ENCODE measurements around the gene MNAT1. TPM values are rescaled to one million over a fixed set of nuclear protein-coding genes. Genes with fewer than 3 reads are reported as not detected.

MNAT1 gene
- total RNA-seq, 2 donors from 2014 or later, result 20.2 to 29.7 TPM

DNA sequence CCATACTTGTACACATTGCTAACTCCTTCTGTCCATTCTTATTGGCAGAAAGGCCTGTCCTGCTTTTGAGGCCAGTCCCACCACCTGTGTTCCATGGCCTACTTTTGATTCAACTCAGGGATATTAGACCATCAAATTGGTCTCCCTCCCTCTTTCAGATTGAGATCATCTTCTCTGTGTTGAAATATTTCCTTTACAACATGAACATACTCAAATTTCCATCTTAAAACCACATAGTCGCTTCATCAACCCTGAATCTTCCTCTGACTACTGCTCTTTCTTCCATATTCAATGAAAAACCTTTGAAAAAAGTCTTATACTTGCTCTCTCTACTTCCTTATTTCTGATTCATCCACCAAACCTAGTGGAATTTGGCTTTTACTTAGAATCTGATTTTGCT is 211.4 kb downstream of the MNAT1 start:
- TF ChIP-seq, protein P1, sequence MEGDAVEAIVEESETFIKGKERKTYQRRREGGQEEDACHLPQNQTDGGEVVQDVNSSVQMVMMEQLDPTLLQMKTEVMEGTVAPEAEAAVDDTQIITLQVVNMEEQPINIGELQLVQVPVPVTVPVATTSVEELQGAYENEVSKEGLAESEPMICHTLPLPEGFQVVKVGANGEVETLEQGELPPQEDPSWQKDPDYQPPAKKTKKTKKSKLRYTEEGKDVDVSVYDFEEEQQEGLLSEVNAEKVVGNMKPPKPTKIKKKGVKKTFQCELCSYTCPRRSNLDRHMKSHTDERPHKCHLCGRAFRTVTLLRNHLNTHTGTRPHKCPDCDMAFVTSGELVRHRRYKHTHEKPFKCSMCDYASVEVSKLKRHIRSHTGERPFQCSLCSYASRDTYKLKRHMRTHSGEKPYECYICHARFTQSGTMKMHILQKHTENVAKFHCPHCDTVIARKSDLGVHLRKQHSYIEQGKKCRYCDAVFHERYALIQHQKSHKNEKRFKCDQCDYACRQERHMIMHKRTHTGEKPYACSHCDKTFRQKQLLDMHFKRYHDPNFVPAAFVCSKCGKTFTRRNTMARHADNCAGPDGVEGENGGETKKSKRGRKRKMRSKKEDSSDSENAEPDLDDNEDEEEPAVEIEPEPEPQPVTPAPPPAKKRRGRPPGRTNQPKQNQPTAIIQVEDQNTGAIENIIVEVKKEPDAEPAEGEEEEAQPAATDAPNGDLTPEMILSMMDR (IDR thresholded peaks at IDR 0.05), result no peak
- H3K9me3 ChIP-seq, result no peaks in the 10 kb centered on the region
- H3K36me3 ChIP-seq, result no peaks in the 10 kb centered on the region
- DNase-seq (ENCODE audit: low spot score), result no peak
- peaks cover 0 to 19% of the 10 kb centered on the region in 2 donors for H3K4me1 ChIP-seq
- no peak overlapping the region for H3K4me3 ChIP-seq
- no peak overlapping the region for H3K27ac ChIP-seq
- no peaks in the 10 kb centered on the region for H3K27me3 ChIP-seq

DNA sequence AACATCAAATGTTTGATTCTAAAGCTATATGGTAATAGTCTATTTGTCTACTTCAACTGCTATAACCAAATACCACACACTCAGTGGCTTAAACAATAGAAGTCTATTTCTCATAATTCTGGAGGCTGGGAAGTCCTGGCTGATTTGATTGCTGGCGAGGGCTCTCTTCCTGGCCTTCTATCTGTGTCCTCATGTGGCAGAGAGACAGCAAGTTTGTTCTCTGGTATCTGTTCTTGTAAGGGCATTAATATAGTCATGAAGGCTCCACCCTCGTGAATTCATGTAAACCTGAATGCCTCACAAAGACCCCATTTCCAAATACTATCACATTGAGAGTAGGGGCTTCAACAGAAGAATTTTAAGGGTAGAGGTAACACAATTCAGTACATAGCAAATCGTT is 212.2 kb downstream of the MNAT1 start:
- Histone ChIP-seq H3K9me3 (no peaks in the 10 kb centered on the region), H3K4me3 (no peak overlapping the region), H3K27ac (no peak overlapping the region), H3K36me3 (no peaks in the 10 kb centered on the region), H3K27me3 (no peaks in the 10 kb centered on the region), H3K4me1 (peaks cover 0 to 19% of the 10 kb centered on the region in 2 donors)
- DNase-seq (ENCODE audit: low spot score), result no peak
- TF ChIP-seq, protein P1 (IDR thresholded peaks at IDR 0.05), result no peak

DNA sequence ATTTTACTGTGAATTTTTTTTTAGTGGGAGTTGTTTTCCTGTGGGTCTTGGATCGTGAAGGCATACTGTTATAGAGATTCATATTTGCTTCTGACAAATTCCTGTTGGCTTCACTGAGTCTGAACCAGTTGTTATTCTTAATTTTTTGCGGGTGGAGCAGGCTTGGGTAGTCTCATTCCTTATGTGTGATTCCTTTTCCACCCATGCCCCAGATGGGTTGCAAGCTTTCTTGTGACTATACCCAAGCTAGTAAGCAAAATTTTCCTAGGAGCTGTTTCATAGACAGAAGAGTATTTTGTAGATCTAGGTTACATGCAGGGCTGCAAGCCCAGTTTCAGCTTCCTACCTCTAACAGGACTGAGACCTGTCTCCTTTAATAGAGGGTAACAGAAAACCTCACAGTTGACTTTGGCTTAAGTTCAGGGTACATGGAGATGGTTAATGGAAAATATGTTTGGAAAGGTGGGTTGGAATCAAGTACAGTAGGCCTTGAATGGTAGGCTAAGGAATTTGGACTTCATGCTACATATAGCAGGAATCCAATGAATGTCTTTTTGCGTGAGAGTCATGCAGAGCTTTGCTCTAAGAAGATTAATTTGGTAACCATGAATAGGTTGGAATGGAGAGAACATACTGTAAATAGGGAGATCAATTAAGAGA is 217.3 kb downstream of the MNAT1 start:
- TF ChIP-seq, protein P1 (IDR thresholded peaks at IDR 0.05), result no peak
- peak overlapping the region in 1 of 2 donors; percentile 7 for H3K27ac ChIP-seq
- DNase-seq (ENCODE audit: low spot score), result no peak
- no peaks in the 10 kb centered on the region for H3K36me3 ChIP-seq
- H3K27me3 ChIP-seq, result no peaks in the 10 kb centered on the region
- peaks cover 0 to 7% of the 10 kb centered on the region in 2 donors for H3K4me1 ChIP-seq
- no peak overlapping the region for H3K4me3 ChIP-seq
- peaks cover 0 to 19% of the 10 kb centered on the region in 2 donors for H3K9me3 ChIP-seq

DNA sequence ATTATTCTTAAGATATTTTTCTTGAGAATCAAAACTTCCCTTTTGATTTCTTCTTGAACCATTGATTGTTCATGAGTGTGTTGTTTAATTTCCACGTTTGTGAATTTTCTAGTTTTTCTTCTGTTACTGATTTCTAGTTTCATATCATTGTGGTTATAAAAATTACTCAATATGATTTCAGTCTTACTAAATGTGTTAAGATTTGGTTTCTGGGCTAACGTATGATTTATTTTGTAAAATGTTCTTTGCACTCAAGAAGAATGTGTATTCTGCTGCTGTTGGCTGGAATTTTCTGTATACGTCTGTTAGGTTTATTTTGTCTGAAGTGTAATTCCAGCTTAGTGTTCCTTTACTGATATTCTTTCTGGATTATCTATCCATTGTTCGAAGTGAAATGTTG is 221.6 kb downstream of the MNAT1 start:
- Histone ChIP-seq H3K9me3 (peaks cover 5 to 39% of the 10 kb centered on the region in 2 donors), H3K4me1 (no peaks in the 10 kb centered on the region), H3K36me3 (no peaks in the 10 kb centered on the region), H3K27me3 (no peaks in the 10 kb centered on the region), H3K27ac (no peak overlapping the region), H3K4me3 (no peak overlapping the region)
- no peak for DNase-seq (ENCODE audit: low spot score)
- TF ChIP-seq, protein P1 (IDR thresholded peaks at IDR 0.05), result no peak

DNA sequence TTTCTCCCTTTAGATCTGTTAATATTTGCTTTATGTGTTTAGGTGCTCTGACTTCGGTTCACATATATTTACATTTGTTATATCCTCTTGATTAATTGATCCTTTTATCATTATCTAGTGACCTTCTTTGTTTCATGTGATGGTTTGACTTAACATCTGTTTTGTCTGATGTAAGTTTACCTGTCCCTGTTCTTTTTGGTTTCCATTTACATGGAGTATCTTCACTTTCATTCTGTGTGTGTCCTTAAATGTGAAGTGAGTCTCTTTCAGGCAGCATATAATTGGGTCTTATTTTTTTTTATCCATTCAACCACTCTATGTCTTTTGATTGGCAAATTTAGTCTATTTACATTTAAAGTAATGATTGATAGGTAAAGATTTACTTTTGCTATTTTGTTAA is 222.1 kb downstream of the MNAT1 start:
- no peaks in the 10 kb centered on the region for H3K27me3 ChIP-seq
- no peaks in the 10 kb centered on the region for H3K36me3 ChIP-seq
- H3K4me3 ChIP-seq, result no peak overlapping the region
- no peak overlapping the region for H3K27ac ChIP-seq
- peaks cover 5 to 39% of the 10 kb centered on the region in 2 donors for H3K9me3 ChIP-seq
- no peaks in the 10 kb centered on the region for H3K4me1 ChIP-seq
- TF ChIP-seq, protein P1 (IDR thresholded peaks at IDR 0.05), result no peak
- DNase-seq (ENCODE audit: low spot score), result no peak

DNA sequence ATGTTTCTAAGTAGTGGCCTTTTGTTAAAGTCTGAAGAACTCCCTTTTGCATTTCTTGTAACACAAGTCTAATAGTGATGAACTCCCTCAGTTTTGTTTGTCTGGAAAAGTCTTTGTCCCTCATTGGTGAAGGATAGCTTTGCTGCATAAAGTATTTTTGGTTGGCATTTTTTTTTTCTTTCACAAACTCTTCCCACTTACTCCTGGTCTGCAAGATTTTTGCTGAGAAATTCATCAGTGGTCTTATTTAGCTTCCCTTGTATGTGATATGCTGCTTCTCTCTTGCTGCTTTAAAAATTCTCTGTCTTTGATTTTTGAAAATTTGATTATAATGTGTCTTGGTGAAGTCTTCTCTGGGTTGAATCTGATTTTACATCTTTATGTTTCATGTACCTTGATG is 223.6 kb downstream of the MNAT1 start:
- Histone ChIP-seq H3K4me3 (no peak overlapping the region), H3K4me1 (no peaks in the 10 kb centered on the region), H3K36me3 (no peaks in the 10 kb centered on the region), H3K27ac (no peak overlapping the region), H3K9me3 (peaks cover 5 to 39% of the 10 kb centered on the region in 2 donors), H3K27me3 (no peaks in the 10 kb centered on the region)
- no peak for DNase-seq (ENCODE audit: low spot score)
- TF ChIP-seq, protein P1 (IDR thresholded peaks at IDR 0.05), result no peak

All from right atrium auricular region (tissue), 2 donors.